ENCODE measurements around the gene CACNA2D4. TPM values are rescaled to one million over a fixed set of nuclear protein-coding genes. Genes with fewer than 3 reads are reported as not detected.

The CACNA2D4 gene
- total and polyA plus RNA-seq, 2 of the 13 experiments (the other 11 are each of a cell fraction or from before 2014, with no cell fraction given), result 14.2 to 136 TPM

DNA sequence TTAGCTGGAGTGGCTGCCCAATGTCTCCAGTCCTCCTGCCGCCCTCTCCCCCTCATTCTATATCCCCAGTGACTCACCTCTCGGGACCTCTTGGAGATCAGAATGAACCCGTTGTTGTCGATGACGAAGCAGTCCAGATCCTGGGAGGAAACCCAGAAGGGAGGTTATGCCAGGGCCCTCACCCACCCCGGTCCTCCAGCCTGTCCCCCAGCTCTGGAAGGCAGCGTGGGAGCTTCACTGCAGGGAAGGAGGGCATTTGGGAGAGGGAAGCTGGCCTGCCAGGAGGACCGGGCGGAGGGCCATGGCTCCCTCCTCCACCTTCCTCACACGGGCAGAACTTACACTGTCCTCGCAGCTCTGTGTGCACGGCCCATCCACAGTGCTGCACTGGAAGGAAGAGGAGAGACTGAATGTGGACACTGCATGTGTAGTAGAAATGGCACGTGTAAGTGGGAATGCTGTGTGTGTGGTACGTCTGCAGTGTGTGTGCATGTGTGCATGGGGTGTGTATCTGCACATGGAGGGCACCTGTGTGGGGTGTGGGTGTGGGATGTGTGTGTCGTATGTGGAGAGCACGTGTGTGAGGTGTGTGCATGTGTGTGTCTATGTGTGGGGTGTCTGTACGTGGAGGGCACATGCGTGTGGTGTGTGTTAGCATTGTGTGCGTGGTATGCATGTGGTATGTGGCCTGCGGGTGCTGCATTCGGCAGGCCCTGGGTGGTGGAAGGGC lies 108.1 kb downstream of the CACNA2D4 start (continued):
- no peak for TF ChIP-seq CAMTA2 (CRISPR knock-in tag; IDR thresholded peaks at IDR 0.05; ENCODE audit: borderline replicate concordance)
- TF ChIP-seq MBD4 (IDR thresholded peaks at IDR 0.05; ENCODE audit: borderline replicate concordance, low read length), result no peak
- no peak for TF ChIP-seq SRSF1 (optimal IDR thresholded peaks at IDR 0.05; ENCODE audit: low read depth, low read length)
- TF ChIP-seq ZNF383 (CRISPR knock-in tag; IDR thresholded peaks at IDR 0.05; ENCODE audit: borderline replicate concordance), result 0 out of 2 replicates have a peak, but pooled peaks have one; percentile 29
- TF ChIP-seq MYNN (CRISPR knock-in tag; IDR thresholded peaks at IDR 0.05; ENCODE audit: low read depth), result no peak
- TF ChIP-seq ZBTB20 (CRISPR knock-in tag; IDR thresholded peaks at IDR 0.05; ENCODE audit: borderline replicate concordance, low read depth), result no peak
- TF ChIP-seq, protein P1, sequence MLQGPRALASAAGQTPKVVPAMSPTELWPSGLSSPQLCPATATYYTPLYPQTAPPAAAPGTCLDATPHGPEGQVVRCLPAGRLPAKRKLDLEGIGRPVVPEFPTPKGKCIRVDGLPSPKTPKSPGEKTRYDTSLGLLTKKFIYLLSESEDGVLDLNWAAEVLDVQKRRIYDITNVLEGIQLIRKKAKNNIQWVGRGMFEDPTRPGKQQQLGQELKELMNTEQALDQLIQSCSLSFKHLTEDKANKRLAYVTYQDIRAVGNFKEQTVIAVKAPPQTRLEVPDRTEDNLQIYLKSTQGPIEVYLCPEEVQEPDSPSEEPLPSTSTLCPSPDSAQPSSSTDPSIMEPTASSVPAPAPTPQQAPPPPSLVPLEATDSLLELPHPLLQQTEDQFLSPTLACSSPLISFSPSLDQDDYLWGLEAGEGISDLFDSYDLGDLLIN (CRISPR knock-in tag; IDR thresholded peaks at IDR 0.05; ENCODE audit: borderline replicate concordance), result no peak
- 0 out of 2 replicates have a peak, but pooled peaks have one; percentile 18 for TF ChIP-seq ZNF333 (CRISPR knock-in tag; IDR thresholded peaks at IDR 0.05; ENCODE audit: borderline replicate concordance)
- TF ChIP-seq, protein P2, sequence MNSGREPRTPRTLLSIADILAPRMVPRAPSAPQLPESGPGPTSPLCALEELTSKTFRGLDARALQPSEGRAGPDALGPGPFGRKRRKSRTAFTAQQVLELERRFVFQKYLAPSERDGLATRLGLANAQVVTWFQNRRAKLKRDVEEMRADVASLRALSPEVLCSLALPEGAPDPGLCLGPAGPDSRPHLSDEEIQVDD (CRISPR knock-in tag; IDR thresholded peaks at IDR 0.05; ENCODE audit: borderline replicate concordance), result no peak
- no peak for TF ChIP-seq ZNF264 (CRISPR knock-in tag; IDR thresholded peaks at IDR 0.05)
- TF ChIP-seq, protein P3, sequence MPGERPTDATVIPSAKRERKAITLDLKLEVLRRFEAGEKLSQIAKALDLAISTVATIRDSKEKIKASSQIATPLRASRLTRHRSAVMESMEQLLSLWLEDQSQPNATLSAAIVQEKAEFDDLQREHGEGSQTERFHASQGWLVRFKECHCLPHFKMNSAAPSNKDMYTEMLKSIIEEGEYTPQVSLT (CRISPR knock-in tag; IDR thresholded peaks at IDR 0.05; ENCODE audit: borderline replicate concordance, low read depth), result no peak
- no peak for TF ChIP-seq ZFP37 (CRISPR knock-in tag; IDR thresholded peaks at IDR 0.05; ENCODE audit: borderline replicate concordance)
- TF ChIP-seq HMGA1 (CRISPR knock-in tag; conservative IDR thresholded peaks at IDR 0.05), result no peak
- TF ChIP-seq MIER3 (CRISPR knock-in tag; IDR thresholded peaks at IDR 0.05; ENCODE audit: borderline replicate concordance), result no peak
- TF ChIP-seq TSC22D2 (CRISPR knock-in tag; IDR thresholded peaks at IDR 0.05; ENCODE audit: borderline replicate concordance), result no peak
- no peak for TF ChIP-seq ZNF549 (CRISPR knock-in tag; IDR thresholded peaks at IDR 0.05)
- no peak for TF ChIP-seq IKZF4 (CRISPR knock-in tag; IDR thresholded peaks at IDR 0.05; ENCODE audit: borderline replicate concordance, low read depth, not compliant biosample characterization)
- no peak for TF ChIP-seq ZSCAN29 (CRISPR knock-in tag; conservative IDR thresholded peaks at IDR 0.05)
- TF ChIP-seq, protein P4, sequence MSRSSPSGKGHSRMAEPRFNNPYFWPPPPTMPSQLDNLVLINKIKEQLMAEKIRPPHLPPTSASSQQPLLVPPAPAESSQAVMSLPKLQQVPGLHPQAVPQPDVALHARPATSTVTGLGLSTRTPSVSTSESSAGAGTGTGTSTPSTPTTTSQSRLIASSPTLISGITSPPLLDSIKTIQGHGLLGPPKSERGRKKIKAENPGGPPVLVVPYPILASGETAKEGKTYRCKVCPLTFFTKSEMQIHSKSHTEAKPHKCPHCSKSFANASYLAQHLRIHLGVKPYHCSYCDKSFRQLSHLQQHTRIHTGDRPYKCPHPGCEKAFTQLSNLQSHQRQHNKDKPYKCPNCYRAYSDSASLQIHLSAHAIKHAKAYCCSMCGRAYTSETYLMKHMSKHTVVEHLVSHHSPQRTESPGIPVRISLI (CRISPR knock-in tag; IDR thresholded peaks at IDR 0.05; ENCODE audit: borderline replicate concordance), result 0 out of 2 replicates have a peak, but pooled peaks have one; percentile 16
- no peak for TF ChIP-seq GATAD1 (CRISPR knock-in tag; IDR thresholded peaks at IDR 0.05)
- TF ChIP-seq RFX3 (CRISPR knock-in tag; IDR thresholded peaks at IDR 0.05), result no peak
- TF ChIP-seq ZNF350 (CRISPR knock-in tag; IDR thresholded peaks at IDR 0.05; ENCODE audit: borderline replicate concordance, low read depth), result no peak
- no peak for TF ChIP-seq ZBTB42 (CRISPR knock-in tag; IDR thresholded peaks at IDR 0.05)
- no peak for TF ChIP-seq ZNF10 (CRISPR knock-in tag; IDR thresholded peaks at IDR 0.05; ENCODE audit: borderline replicate concordance, low read depth)
- no peak for TF ChIP-seq NFIB (CRISPR knock-in tag; IDR thresholded peaks at IDR 0.05; ENCODE audit: borderline replicate concordance)
- no peak for TF ChIP-seq RBAK (CRISPR knock-in tag; IDR thresholded peaks at IDR 0.05)
- no peak for TF ChIP-seq ATRX (CRISPR knock-in tag; IDR thresholded peaks at IDR 0.05; ENCODE audit: borderline replicate concordance)
- TF ChIP-seq RNF2 (conservative IDR thresholded peaks at IDR 0.05; ENCODE audit: low read depth), result no peak
